Esophagus squamous epithelium (tissue), 4 donors: Measurements from ENCODE around the gene SOX9.

Experiments used
- POLR2A ChIP-seq, 4 donors: fragments of 450-650 bp; IDR thresholded peaks; one replicate each; pipeline ENCODE4 v1.6.1; 2017; ENCODE audit warnings: antibody characterized with exemption in 4 of 4, mild to moderate bottlenecking in 4 of 4, moderate library complexity in 3 of 4
- TF ChIP-seq, protein P1 (sequence below), 6 experiments: fragments of 450-650 bp in 4 of 6; fragments of 200-600 bp in 2 of 6; sonication (generic) in 2 of 6; IDR thresholded peaks; one replicate each; pipeline ENCODE4 v1.5.1; 2016 to 2019; ENCODE audit warnings: antibody characterized with exemption in 6 of 6, mild to moderate bottlenecking in 4 of 6, moderate library complexity in 4 of 6

DNA sequence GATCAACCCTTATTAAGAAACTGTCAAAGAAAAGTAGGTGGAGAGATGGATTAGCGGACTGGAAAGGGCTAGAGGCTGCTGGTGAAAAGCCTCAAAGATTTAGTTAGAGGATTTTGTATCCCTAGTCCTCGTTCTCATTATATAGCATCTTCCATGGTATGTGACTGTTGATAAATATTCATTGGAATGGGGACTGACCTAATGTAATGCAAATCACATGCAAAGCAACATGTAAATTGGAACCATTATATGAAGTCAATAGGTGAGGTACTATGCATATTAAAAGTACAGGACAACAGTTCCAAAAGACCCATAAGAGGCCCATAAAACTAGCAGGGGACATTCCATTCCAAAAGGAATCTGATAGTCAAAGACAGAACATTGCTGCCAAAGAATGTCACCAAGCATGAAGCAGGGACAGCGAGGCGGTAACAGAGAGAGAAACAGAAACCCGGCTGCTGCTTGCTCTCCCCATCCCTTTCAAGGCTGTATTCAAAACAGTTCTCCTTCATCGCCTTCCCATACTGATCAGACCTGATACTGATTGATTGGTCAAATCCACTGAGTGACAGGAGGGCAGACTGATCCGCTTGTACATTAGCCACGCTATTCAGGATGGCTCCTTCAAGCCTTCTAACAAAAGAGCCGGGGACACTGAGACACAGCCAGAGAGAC is 44.5 kb downstream of the SOX9 start:
- TF ChIP-seq, protein P1, sequence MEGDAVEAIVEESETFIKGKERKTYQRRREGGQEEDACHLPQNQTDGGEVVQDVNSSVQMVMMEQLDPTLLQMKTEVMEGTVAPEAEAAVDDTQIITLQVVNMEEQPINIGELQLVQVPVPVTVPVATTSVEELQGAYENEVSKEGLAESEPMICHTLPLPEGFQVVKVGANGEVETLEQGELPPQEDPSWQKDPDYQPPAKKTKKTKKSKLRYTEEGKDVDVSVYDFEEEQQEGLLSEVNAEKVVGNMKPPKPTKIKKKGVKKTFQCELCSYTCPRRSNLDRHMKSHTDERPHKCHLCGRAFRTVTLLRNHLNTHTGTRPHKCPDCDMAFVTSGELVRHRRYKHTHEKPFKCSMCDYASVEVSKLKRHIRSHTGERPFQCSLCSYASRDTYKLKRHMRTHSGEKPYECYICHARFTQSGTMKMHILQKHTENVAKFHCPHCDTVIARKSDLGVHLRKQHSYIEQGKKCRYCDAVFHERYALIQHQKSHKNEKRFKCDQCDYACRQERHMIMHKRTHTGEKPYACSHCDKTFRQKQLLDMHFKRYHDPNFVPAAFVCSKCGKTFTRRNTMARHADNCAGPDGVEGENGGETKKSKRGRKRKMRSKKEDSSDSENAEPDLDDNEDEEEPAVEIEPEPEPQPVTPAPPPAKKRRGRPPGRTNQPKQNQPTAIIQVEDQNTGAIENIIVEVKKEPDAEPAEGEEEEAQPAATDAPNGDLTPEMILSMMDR (IDR thresholded peaks at IDR 0.05), result no peak
- TF ChIP-seq POLR2A (IDR thresholded peaks at IDR 0.05), result no peak
